Suprapubic skin (tissue), 4 donors: ENCODE data around the gene HMGN4. TPM values are rescaled to one million over a fixed set of nuclear protein-coding genes. Genes with fewer than 3 reads are reported as not detected.

Experiments used
- DNase-seq, 2 donors: peaks; one replicate each; pipeline ENCODE4 v3.0.0-alpha.2; 2019; ENCODE audit warnings: low spot score in 2 of 2
- H3K27ac ChIP-seq: fragments of 200-600 bp; sonication (generic); one replicate; pipeline ENCODE4 v1.5.1; 2019
- H3K27me3 ChIP-seq: fragments of 200-600 bp; sonication (generic); one replicate; pipeline ENCODE4 v1.5.1; 2019
- H3K36me3 ChIP-seq: fragments of 200-600 bp; sonication (generic); one replicate; pipeline ENCODE4 v1.5.1; 2019
- H3K4me1 ChIP-seq: fragments of 200-600 bp; sonication (generic); one replicate; pipeline ENCODE4 v1.5.1; 2019
- H3K4me3 ChIP-seq: fragments of 200-600 bp; sonication (generic); one replicate; pipeline ENCODE4 v1.5.1; 2019; ENCODE audit warnings: mild to moderate bottlenecking
- H3K9me3 ChIP-seq: fragments of 200-600 bp; sonication (generic); one replicate; pipeline ENCODE4 v1.5.1; 2019
- CTCF ChIP-seq, 2 donors: fragments of 200-600 bp in 1 of 2; fragments of 450-650 bp in 1 of 2; sonication (generic) in 1 of 2; IDR thresholded peaks; one replicate each; pipeline ENCODE4 v1.5.1; 2016 to 2019; ENCODE audit warnings: antibody characterized with exemption in 2 of 2, mild to moderate bottlenecking in 1 of 2, moderate library complexity in 1 of 2
- EP300 ChIP-seq: sonication (generic); formaldehyde crosslinking; IDR thresholded peaks from one replicate; pipeline ENCODE4 v1.6.1; 2017; ENCODE audit warnings: antibody characterized with exemption
- POLR2A ChIP-seq, 2 donors: fragments of 450-650 bp; IDR thresholded peaks; one replicate each; pipeline ENCODE4 v1.6.1; 2017; ENCODE audit warnings: antibody characterized with exemption in 2 of 2, mild to moderate bottlenecking in 2 of 2, moderate library complexity in 2 of 2
- POLR2AphosphoS5 ChIP-seq, 3 donors: sonication (generic); formaldehyde crosslinking; IDR thresholded peaks; one replicate each; pipeline ENCODE4 v1.6.1; 2017; ENCODE audit warnings: antibody characterized with exemption in 3 of 3
- WGBS: methylation state at CpG from one replicate; pipeline ENCODE4 v1.1.5; 2018; 5-methylcytosine and 5-hydroxymethylcytosine counted together
- total RNA-seq, 4 donors: library from RNA; depleted of rRNA; stranded (reverse); fragments of >200 nt; gene quantifications; one replicate each; pipeline ENCODE4 v1.1.0, GENCODE V29; 2016

HMGN4 gene
- 10 to 100 TPM; 25.2 to 48.5 (median 34.5) TPM for total RNA-seq

- H3K4me1 ChIP-seq = peaks cover 45% of the 10 kb centered on the region
- peak; percentile 87 to 90 for DNase-seq
Measured at GRCh38 chr6:26537846-26538571, at the start of gene HMGN4. HMGN4 (plus strand) TSS chr6:26538366; CDS start chr6:26545207, 6,841 bp downstream.

DNA sequence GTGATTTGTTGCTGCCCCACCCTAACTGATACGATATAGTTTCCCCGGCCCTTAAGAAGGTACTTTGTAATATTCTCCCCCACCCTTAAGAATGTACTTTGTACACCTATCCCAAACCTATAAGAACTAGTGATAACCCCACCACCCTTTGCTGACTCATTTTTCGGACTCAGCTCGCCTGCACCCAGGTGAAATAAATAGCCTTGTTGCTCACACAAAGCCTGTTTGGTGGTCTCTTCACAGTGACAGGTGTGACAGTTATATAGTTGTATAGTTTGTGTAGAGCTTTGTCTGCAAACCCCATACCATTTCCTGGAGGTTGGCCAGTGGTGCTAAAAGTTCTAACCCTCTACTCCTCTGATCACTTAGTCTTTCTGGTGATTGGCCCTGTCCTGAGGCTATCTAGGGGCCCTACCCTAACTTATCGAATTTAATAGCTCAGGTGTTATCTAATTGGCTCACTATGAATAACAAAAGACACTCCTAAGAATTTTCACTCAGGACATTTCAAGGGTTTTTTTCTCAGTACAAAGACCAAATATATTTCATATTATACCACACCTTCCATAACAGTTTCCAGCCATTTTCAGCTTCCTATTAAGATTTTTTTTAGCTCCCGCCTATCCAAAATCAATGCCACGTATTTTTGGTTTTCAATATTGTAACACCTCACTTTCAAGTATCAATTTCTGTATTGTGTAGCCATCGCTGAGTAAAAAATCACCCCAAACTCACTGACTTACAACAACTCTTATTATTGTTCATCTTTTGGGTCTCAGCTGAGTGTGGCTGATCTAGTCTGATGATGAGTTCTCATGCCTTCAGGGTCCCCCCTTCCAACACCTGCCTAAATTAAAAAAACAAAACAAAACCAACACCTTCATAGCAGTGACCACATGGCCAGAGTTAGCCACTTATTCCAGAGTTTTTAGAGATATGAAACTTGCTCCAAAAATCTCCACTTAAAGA is 47.9 kb upstream of the HMGN4 start:
- Histone ChIP-seq H3K9me3 (no peaks in the 10 kb centered on the region), H3K27me3 (no peaks in the 10 kb centered on the region), H3K4me3 (no peak overlapping the region), H3K27ac (no peak overlapping the region), H3K4me1 (no peaks in the 10 kb centered on the region), H3K36me3 (no peaks in the 10 kb centered on the region)
- WGBS = 86% methylated on average over 8 of the region's 8 CpGs
- TF ChIP-seq CTCF (IDR thresholded peaks at IDR 0.05) (no peak), POLR2A (IDR thresholded peaks at IDR 0.05) (no peak), POLR2AphosphoS5 (IDR thresholded peaks at IDR 0.05) (no peak), EP300 (no peak)
- DNase-seq = no peak

More at GRCh38 chr6:26537846-26538571, at the start of gene HMGN4:
- H3K27me3 ChIP-seq = no peaks in the 10 kb centered on the region
- peak within 1 kb of the TSS; percentile 94 for H3K27ac ChIP-seq
- TF ChIP-seq EP300 (no peak), POLR2A (IDR thresholded peaks at IDR 0.05) (peak in 1 of 2 donors; percentile 27), POLR2AphosphoS5 (IDR thresholded peaks at IDR 0.05) (peak in 1 of 3 donors; percentile 8)
- H3K4me3 ChIP-seq = peak within 1 kb of the TSS; percentile 91
- H3K36me3 ChIP-seq = no peaks in the 10 kb centered on the region
- WGBS = under 1% methylated on average over 42 of the region's 49 CpGs
- H3K9me3 ChIP-seq = no peaks in the 10 kb centered on the region

DNA sequence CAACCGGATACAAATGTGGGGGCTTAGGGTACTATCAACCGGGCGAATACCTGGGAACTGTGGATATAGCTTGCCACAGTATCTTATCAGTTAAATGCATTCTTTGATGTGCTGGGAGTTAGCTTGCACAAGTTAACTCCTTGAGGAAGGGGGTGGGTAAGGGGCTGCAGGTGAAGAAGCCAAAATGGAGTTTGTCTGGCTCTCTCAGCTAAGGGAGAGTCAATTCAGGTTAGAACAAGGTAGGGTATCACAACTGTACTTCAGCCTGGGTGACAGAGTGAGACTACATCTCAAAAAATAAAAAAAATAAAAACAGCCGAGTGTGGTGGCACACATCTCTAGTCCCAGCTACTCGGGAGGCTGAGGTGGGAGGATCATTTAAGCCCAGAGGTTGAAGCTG is 46.6 kb upstream of the HMGN4 start:
- no peak overlapping the region for H3K4me3 ChIP-seq
- TF ChIP-seq POLR2A (IDR thresholded peaks at IDR 0.05) = no peak
- no peak for TF ChIP-seq POLR2AphosphoS5 (IDR thresholded peaks at IDR 0.05)
- TF ChIP-seq EP300 = no peak
- no peak for TF ChIP-seq CTCF (IDR thresholded peaks at IDR 0.05)
- WGBS = 86% methylated on average over 5 of the region's 5 CpGs
- H3K4me1 ChIP-seq = no peaks in the 10 kb centered on the region
- no peak overlapping the region for H3K27ac ChIP-seq
- no peak for DNase-seq
- H3K27me3 ChIP-seq = no peaks in the 10 kb centered on the region
- H3K9me3 ChIP-seq = no peaks in the 10 kb centered on the region
- no peaks in the 10 kb centered on the region for H3K36me3 ChIP-seq

DNA sequence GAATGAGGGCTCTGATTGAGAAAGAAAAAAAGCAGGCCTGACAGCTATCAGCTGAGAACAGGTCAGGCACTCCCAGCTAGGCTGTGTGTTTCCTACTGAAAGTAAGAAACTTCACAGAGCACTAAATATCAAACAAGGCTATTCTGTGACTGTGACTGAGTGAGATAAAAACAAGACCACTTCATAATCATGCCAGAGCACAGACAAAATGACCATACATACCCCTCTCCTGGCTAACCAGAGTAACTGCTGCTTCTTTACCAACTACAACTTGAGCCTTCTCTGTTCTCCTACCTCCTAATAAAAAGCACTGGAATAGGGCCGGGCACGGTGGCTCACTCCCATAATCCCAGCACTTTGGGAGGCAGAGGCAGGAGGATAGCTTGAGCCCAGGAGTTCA is 44.9 kb upstream of the HMGN4 start:
- H3K36me3 ChIP-seq = no peaks in the 10 kb centered on the region
- TF ChIP-seq CTCF (IDR thresholded peaks at IDR 0.05) (no peak), EP300 (no peak), POLR2A (IDR thresholded peaks at IDR 0.05) (no peak), POLR2AphosphoS5 (IDR thresholded peaks at IDR 0.05) (no peak)
- no peak for DNase-seq
- no peaks in the 10 kb centered on the region for H3K9me3 ChIP-seq
- no peak overlapping the region for H3K4me3 ChIP-seq
- 91% methylated on average over 2 of the region's 2 CpGs for WGBS
- H3K27me3 ChIP-seq = no peaks in the 10 kb centered on the region
- H3K27ac ChIP-seq = no peak overlapping the region
- H3K4me1 ChIP-seq = no peaks in the 10 kb centered on the region

- TF ChIP-seq POLR2A (IDR thresholded peaks at IDR 0.05) (no peak), CTCF (IDR thresholded peaks at IDR 0.05) (no peak), EP300 (no peak), POLR2AphosphoS5 (IDR thresholded peaks at IDR 0.05) (no peak)
- Histone ChIP-seq H3K9me3 (no peaks in the 10 kb centered on the region), H3K27ac (no peak overlapping the region), H3K4me3 (no peak overlapping the region), H3K27me3 (no peaks in the 10 kb centered on the region), H3K4me1 (no peaks in the 10 kb centered on the region), H3K36me3 (no peaks in the 10 kb centered on the region)
- 89% methylated on average over 3 of the region's 3 CpGs for WGBS
- DNase-seq = no peak
Measured at GRCh38 chr6:26494117-26494516, 44.0 kb upstream of the HMGN4 start.
